HL-60 (cell line): ENCODE results near the gene NPB.

Experiments
- DNase-seq, 2 experiments: peaks; one replicate each; pipeline ENCODE4 v3.0.0-alpha.2; 2010 to 2020; ENCODE audit warnings: low read depth in 1 of 2, low spot score in 1 of 2
- H3K27ac ChIP-seq: fragments of 250-450 bp; sonication (Bioruptor Pico); replicated peaks from 2 replicates; pipeline ENCODE4 v1.5.1; 2020; ENCODE audit warnings: mild to moderate bottlenecking, moderate library complexity
- H3K27me3 ChIP-seq: fragments of 250-450 bp; sonication (Bioruptor Pico); 2 replicates; pipeline ENCODE4 v1.5.1; 2021; ENCODE audit warnings: mild to moderate bottlenecking, moderate library complexity; ENCODE audit not compliant: insufficient read depth, poor library complexity, severe bottlenecking
- H3K4me3 ChIP-seq: replicated peaks from 2 replicates; pipeline ENCODE4 v1.5.1; 2011; ENCODE audit warnings: mild to moderate bottlenecking, control low read depth, low read length; ENCODE audit not compliant: insufficient read depth
- GABPA ChIP-seq: IDR thresholded peaks from 2 replicates; pipeline ENCODE4 v1.6.1; 2012; ENCODE audit warnings: low read depth
- POLR2AphosphoS5 ChIP-seq: IDR thresholded peaks from 2 replicates; pipeline ENCODE4 v1.6.1; 2012; ENCODE audit warnings: low read depth
- SPI1 ChIP-seq: IDR thresholded peaks from 2 replicates; pipeline ENCODE4 v1.6.1; 2012; ENCODE audit warnings: low read depth, mild to moderate bottlenecking, borderline replicate concordance
- TF ChIP-seq, protein P1 (sequence below): IDR thresholded peaks from one replicate; pipeline ENCODE4 v1.5.1; 2011; ENCODE audit warnings: low read length, control low read depth, inconsistent platforms; ENCODE audit not compliant: insufficient read depth
- TF ChIP-seq, protein P2 (sequence below): IDR thresholded peaks from 2 replicates; pipeline ENCODE4 v1.6.1; 2012; ENCODE audit warnings: low read depth; ENCODE audit not compliant: insufficient replicate concordance

Gene NPB

GRCh38 chr17:81870981-81871386 lies 31.1 kb upstream of the NPB start, which contains the start of gene ARHGDIA:
Gene ARHGDIA, minus strand, starts transcription at chr17:81871337. Its CDS starts 1,407 bp downstream, at chr17:81869930.
- DNase-seq: no peak

DNA sequence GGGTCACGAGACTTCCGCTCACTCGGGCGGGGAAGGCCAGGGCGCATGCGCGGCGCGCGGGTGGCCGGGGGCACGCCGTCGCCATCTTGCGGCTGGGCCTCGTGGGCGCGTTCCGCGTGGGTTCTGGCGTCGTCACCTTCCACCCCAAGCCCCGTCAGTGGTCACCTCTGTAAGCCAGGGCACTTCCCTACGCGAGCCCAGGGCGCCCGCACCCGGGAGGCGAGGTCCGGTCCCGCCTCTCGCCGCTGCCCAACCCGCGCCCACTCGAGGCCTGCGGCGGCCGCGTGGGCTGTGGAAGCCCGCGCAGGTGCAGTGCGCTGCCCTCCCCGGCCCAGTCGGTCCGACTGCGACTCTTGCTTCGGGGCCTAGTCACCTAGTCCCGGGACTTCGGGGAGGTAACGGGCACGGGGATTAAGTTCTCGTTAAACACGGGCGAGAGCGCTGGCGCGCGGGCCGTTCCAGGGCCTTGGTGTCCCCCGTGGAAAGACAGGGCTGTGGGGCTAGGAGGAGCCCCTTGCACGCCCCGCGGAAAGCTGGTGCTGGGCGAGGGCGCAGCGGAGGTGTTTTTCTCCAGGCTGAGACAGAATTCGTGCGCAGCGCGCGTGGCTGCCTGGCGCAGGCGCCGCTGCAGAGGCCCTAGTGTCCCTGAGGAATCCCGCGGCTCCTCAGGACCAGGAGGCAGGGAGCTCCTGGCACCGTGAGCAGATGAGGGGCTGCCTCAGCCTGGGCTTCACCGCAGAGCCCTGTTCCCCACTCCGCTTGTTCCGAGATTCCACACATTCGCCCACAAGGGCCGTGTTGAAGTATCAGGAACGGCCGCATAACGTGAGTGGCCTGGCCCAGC lies 30.4 kb upstream of the NPB start:
- TF ChIP-seq, protein P1, sequence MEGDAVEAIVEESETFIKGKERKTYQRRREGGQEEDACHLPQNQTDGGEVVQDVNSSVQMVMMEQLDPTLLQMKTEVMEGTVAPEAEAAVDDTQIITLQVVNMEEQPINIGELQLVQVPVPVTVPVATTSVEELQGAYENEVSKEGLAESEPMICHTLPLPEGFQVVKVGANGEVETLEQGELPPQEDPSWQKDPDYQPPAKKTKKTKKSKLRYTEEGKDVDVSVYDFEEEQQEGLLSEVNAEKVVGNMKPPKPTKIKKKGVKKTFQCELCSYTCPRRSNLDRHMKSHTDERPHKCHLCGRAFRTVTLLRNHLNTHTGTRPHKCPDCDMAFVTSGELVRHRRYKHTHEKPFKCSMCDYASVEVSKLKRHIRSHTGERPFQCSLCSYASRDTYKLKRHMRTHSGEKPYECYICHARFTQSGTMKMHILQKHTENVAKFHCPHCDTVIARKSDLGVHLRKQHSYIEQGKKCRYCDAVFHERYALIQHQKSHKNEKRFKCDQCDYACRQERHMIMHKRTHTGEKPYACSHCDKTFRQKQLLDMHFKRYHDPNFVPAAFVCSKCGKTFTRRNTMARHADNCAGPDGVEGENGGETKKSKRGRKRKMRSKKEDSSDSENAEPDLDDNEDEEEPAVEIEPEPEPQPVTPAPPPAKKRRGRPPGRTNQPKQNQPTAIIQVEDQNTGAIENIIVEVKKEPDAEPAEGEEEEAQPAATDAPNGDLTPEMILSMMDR: no peak
- peak; percentile 73 for TF ChIP-seq POLR2AphosphoS5
- TF ChIP-seq, protein P2, sequence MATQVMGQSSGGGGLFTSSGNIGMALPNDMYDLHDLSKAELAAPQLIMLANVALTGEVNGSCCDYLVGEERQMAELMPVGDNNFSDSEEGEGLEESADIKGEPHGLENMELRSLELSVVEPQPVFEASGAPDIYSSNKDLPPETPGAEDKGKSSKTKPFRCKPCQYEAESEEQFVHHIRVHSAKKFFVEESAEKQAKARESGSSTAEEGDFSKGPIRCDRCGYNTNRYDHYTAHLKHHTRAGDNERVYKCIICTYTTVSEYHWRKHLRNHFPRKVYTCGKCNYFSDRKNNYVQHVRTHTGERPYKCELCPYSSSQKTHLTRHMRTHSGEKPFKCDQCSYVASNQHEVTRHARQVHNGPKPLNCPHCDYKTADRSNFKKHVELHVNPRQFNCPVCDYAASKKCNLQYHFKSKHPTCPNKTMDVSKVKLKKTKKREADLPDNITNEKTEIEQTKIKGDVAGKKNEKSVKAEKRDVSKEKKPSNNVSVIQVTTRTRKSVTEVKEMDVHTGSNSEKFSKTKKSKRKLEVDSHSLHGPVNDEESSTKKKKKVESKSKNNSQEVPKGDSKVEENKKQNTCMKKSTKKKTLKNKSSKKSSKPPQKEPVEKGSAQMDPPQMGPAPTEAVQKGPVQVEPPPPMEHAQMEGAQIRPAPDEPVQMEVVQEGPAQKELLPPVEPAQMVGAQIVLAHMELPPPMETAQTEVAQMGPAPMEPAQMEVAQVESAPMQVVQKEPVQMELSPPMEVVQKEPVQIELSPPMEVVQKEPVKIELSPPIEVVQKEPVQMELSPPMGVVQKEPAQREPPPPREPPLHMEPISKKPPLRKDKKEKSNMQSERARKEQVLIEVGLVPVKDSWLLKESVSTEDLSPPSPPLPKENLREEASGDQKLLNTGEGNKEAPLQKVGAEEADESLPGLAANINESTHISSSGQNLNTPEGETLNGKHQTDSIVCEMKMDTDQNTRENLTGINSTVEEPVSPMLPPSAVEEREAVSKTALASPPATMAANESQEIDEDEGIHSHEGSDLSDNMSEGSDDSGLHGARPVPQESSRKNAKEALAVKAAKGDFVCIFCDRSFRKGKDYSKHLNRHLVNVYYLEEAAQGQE: no peak
- TF ChIP-seq SPI1: peak; percentile 78; the same call in 1 of the 2 replicates
- peak; percentile 91 for DNase-seq
- peak overlapping the region; percentile 98 for H3K27ac ChIP-seq
- no peaks in the 10 kb centered on the region for H3K27me3 ChIP-seq
- peak overlapping the region; percentile 87 for H3K4me3 ChIP-seq

More at GRCh38 chr17:81870981-81871386, 31.1 kb upstream of the NPB start, which contains the start of gene ARHGDIA:
- peak within 1 kb of the TSS; percentile 98 for H3K27ac ChIP-seq
- peak within 1 kb of the TSS; percentile 87 for H3K4me3 ChIP-seq
- no peaks in the 10 kb centered on the region for H3K27me3 ChIP-seq
- TF ChIP-seq, protein P2: no peak
- TF ChIP-seq GABPA: peak; percentile 73; the same call in 1 of the 2 replicates
- no peak for TF ChIP-seq SPI1
- no peak for TF ChIP-seq POLR2AphosphoS5

- H3K27ac ChIP-seq: no peak overlapping the region
- DNase-seq: no peak
Measured at GRCh38 chr17:81877569-81877968, 24.5 kb upstream of the NPB start.

DNA sequence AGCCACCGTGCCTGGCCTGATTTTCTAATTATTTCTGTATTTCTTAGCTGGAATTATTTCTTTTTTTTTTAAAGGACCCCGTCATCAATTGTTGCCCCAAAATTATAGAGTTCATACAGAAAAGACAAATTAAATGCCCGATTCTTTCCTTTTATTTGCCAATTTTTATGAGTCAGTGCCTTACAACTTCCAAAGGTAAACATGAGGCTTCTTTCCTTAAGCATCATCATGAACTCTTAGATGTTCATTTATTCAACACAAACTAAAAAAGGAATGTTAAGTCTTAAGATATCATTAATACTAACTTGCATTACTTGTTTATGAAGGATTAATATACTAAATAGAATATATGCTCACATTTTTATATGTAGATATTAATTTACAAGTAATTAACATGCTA lies 23.7 kb upstream of the NPB start:
- H3K27ac ChIP-seq: no peak overlapping the region
- TF ChIP-seq, protein P1: no peak
- no peak for TF ChIP-seq SPI1
- TF ChIP-seq, protein P2: no peak
- TF ChIP-seq GABPA: no peak
- TF ChIP-seq POLR2AphosphoS5: no peak
- H3K4me3 ChIP-seq: no peak overlapping the region
- no peak for DNase-seq
- no peaks in the 10 kb centered on the region for H3K27me3 ChIP-seq

More at GRCh38 chr17:81877569-81877968, 24.5 kb upstream of the NPB start:
- TF ChIP-seq, protein P1: no peak
- TF ChIP-seq SPI1 (no peak), POLR2AphosphoS5 (peak; percentile 53; the same call in 1 of the 2 replicates)
- Histone ChIP-seq H3K27me3 (no peaks in the 10 kb centered on the region), H3K4me3 (no peak overlapping the region)
